GM12801 (cell line): Measurements from ENCODE around the gene KRTAP5-4.

Source experiments
- TF ChIP-seq, protein P1 (sequence below): IDR thresholded peaks from one replicate; pipeline ENCODE4 v1.5.1; 2011; ENCODE audit warnings: control low read depth; ENCODE audit not compliant: insufficient read length; ENCODE audit errors: extremely low read depth

Gene KRTAP5-4

GRCh38 chr11:1628506-1629325 lies 6.8 kb upstream of the KRTAP5-4 start:
- TF ChIP-seq, protein P1, sequence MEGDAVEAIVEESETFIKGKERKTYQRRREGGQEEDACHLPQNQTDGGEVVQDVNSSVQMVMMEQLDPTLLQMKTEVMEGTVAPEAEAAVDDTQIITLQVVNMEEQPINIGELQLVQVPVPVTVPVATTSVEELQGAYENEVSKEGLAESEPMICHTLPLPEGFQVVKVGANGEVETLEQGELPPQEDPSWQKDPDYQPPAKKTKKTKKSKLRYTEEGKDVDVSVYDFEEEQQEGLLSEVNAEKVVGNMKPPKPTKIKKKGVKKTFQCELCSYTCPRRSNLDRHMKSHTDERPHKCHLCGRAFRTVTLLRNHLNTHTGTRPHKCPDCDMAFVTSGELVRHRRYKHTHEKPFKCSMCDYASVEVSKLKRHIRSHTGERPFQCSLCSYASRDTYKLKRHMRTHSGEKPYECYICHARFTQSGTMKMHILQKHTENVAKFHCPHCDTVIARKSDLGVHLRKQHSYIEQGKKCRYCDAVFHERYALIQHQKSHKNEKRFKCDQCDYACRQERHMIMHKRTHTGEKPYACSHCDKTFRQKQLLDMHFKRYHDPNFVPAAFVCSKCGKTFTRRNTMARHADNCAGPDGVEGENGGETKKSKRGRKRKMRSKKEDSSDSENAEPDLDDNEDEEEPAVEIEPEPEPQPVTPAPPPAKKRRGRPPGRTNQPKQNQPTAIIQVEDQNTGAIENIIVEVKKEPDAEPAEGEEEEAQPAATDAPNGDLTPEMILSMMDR, result peak; percentile 35

- TF ChIP-seq, protein P1, result no peak
These were observed 3.6 kb upstream of the KRTAP5-4 start for GRCh38 chr11:1625541-1625940.

DNA sequence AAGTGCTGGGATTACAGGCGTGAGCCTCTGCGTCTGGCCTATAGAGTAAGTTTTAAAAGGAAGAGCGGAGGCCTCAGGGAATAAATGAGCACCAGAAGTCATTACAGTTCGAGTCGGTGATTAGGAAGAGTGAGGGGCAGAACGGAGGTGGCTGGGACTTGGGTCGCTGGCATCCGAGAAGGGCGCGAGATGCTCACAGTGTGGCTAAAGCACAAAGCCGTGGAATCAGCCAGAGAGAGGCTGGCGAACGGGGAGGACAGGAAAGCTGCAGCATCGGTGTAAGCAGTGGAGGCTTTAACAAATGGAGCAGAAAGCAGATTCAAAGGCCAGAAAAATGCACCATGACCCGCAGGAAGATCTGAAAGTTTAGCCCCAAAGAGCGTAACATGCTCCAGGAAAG lies 2.7 kb upstream of the KRTAP5-4 start:
- TF ChIP-seq, protein P1, result no peak

DNA sequence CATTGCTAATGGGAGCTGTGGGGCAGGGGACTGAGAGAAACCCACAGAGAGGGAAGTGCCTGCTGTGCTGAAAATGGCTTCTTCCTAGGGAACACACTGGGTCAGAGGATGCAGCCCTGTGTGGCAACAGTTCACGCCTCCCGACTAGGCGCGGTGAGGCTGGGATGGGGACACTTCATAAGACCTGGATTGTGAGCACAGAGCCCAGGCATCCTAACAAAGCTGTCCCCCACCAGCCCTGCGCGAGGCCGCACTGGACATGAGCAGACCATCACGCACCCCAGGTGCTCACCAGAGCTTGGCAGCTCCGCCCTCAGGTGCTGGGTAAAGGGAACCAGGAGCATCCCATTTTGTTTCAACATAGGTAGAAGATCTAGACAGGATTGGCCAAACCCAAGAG lies 1.8 kb upstream of the KRTAP5-4 start:
- TF ChIP-seq, protein P1, result no peak

GRCh38 chr11:1619449-1619848 lies 2.5 kb downstream of the KRTAP5-4 start:
- TF ChIP-seq, protein P1, result no peak

DNA sequence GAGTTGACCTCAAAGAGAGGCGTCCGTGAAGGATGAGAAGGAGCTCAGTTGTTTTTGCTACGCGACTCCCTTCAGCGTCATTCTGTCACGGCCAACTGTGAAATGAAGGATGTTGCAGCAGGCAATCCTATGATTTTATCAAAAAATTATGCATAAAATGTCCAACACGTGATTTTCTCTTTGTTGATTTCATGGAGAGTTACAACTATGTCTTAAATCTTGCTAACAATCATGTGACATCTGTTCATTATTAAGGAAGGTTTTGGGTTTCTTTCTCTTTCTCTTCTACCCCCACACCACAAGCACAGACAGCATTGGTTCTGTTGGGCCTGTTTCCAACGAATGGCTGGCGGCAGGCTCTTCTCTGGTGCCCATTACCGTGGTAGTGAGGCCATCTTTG lies 3.7 kb downstream of the KRTAP5-4 start:
- TF ChIP-seq, protein P1, result no peak

- TF ChIP-seq, protein P1, result no peak
These were observed 13.6 kb downstream of the KRTAP5-4 start, which contains the start of gene KRTAP5-3 for GRCh38 chr11:1608363-1608762. Gene KRTAP5-3, minus strand, starts transcription at chr11:1608463. Its CDS starts 78 bp downstream, at chr11:1608385.
